ENCODE results near the gene RHBDF2. TPM values are rescaled to one million over a fixed set of nuclear protein-coding genes. Genes with fewer than 3 reads are reported as not detected.

Gene RHBDF2
- total RNA-seq, 6 experiments from 2014 or later, result 7.1 to 18.6 (median 11.0) TPM

DNA sequence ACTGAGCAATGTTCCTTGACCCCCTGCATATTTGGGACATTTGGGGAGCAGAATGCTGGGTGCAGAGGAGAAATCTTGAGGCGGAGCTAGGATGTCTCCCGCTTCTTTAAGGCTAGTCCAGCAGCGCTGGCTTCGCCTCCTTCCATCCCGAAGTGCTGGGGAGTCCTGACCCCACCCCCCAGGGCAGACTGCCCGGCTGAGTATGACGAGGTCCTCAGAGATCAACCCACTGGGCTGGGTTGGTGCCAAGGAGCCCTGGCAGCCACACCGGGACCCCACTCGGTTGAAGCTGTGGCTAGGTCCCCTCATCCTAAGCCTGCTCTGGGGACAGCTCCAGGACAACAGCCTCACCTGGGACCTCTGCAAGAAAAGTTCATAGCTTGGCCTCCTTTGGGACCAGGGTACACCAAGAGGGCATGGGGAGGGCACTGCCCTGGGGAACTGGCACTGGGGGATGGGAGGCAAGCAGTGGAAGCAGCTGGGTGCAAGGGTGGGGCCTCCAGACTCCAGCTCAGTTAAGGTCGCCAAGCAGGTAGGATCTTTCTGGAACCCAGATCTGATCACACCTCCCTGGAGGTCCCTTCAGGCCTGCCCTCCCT, 11.0 kb downstream of the RHBDF2 start:
- H3K36me3 ChIP-seq, result no peaks in the 10 kb centered on the region
- TF ChIP-seq, protein P1, sequence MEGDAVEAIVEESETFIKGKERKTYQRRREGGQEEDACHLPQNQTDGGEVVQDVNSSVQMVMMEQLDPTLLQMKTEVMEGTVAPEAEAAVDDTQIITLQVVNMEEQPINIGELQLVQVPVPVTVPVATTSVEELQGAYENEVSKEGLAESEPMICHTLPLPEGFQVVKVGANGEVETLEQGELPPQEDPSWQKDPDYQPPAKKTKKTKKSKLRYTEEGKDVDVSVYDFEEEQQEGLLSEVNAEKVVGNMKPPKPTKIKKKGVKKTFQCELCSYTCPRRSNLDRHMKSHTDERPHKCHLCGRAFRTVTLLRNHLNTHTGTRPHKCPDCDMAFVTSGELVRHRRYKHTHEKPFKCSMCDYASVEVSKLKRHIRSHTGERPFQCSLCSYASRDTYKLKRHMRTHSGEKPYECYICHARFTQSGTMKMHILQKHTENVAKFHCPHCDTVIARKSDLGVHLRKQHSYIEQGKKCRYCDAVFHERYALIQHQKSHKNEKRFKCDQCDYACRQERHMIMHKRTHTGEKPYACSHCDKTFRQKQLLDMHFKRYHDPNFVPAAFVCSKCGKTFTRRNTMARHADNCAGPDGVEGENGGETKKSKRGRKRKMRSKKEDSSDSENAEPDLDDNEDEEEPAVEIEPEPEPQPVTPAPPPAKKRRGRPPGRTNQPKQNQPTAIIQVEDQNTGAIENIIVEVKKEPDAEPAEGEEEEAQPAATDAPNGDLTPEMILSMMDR (IDR thresholded peaks at IDR 0.05), result no peak
- TF ChIP-seq POLR2A (IDR thresholded peaks at IDR 0.05), result no peak
- no peak overlapping the region for H3K4me3 ChIP-seq
- H3K27ac ChIP-seq, result no peak overlapping the region
- WGBS (ENCODE audit: insufficient coverage, low coverage, low lambda C conversion rate, missing lambda C conversion rate), result no CpG with 5 or more reads among the region's 10 CpGs
- no peaks in the 10 kb centered on the region for H3K4me1 ChIP-seq
- ATAC-seq (no peak), DNase-seq (no peak)
- intact Hi-C loops (cut with DNase I), result no loop called here
- no peaks in the 10 kb centered on the region for H3K27me3 ChIP-seq
- H3K9me3 ChIP-seq, result no peaks in the 10 kb centered on the region

- H3K27me3 ChIP-seq, result no peaks in the 10 kb centered on the region
- no peak overlapping the region for H3K27ac ChIP-seq
- H3K4me3 ChIP-seq, result no peak overlapping the region
- TF ChIP-seq POLR2A (IDR thresholded peaks at IDR 0.05), result no peak
- TF ChIP-seq, protein P1 (IDR thresholded peaks at IDR 0.05), result no peak
- no peaks in the 10 kb centered on the region for H3K36me3 ChIP-seq
- no peak for ATAC-seq
- WGBS (ENCODE audit: insufficient coverage, low coverage, low lambda C conversion rate, missing lambda C conversion rate), result 93% methylated on average over 16 of the region's 22 CpGs
- no peaks in the 10 kb centered on the region for H3K9me3 ChIP-seq
- intact Hi-C loops (cut with DNase I), result no loop called here
- no peaks in the 10 kb centered on the region for H3K4me1 ChIP-seq
- DNase-seq, result no peak
These were observed 13.6 kb downstream of the RHBDF2 start for GRCh38 chr17:76487451-76488192.

GRCh38 chr17:76485569-76485968, 15.7 kb downstream of the RHBDF2 start:
- TF ChIP-seq, protein P1 (IDR thresholded peaks at IDR 0.05), result no peak
- TF ChIP-seq POLR2A (IDR thresholded peaks at IDR 0.05), result peak; percentile 19
- Histone ChIP-seq H3K4me3 (no peak overlapping the region), H3K27me3 (no peaks in the 10 kb centered on the region), H3K9me3 (no peaks in the 10 kb centered on the region), H3K27ac (no peak overlapping the region), H3K4me1 (no peaks in the 10 kb centered on the region), H3K36me3 (no peaks in the 10 kb centered on the region)
- WGBS (ENCODE audit: insufficient coverage, low coverage, low lambda C conversion rate, missing lambda C conversion rate), result 34% methylated on average over 11 of the region's 11 CpGs
- intact Hi-C loops (cut with DNase I), result no loop called here
- DNase-seq (no peak), ATAC-seq (peak; percentile 24 to 74 (median 50))

GRCh38 chr17:76484228-76484725, 16.9 kb downstream of the RHBDF2 start:
- Histone ChIP-seq H3K27ac (no peak overlapping the region), H3K4me3 (no peak overlapping the region), H3K9me3 (no peaks in the 10 kb centered on the region), H3K27me3 (no peaks in the 10 kb centered on the region), H3K36me3 (no peaks in the 10 kb centered on the region), H3K4me1 (no peaks in the 10 kb centered on the region)
- intact Hi-C loops (cut with DNase I), result no loop called here
- no peak for ATAC-seq
- no peak for DNase-seq
- WGBS (ENCODE audit: insufficient coverage, low coverage, low lambda C conversion rate, missing lambda C conversion rate), result 71% methylated on average over 6 of the region's 11 CpGs
- TF ChIP-seq, protein P1 (IDR thresholded peaks at IDR 0.05), result no peak
- no peak for TF ChIP-seq POLR2A (IDR thresholded peaks at IDR 0.05)
